ENCODE measurements around the gene MSANTD1. TPM values are rescaled to one million over a fixed set of nuclear protein-coding genes. Genes with fewer than 3 reads are reported as not detected.
"Not testable (repeated sequence)": the region's sequence is repeated elsewhere in the genome, so short reads cannot be mapped to it uniquely, and the experiment has no call there.

The MSANTD1 gene
- total RNA-seq, 1 donor from 2014 or later, result not detected

GRCh38 chr4:3297066-3297859 lies 48.3 kb downstream of the MSANTD1 start:
- no peaks in the 10 kb centered on the region for H3K36me3 ChIP-seq
- no peak overlapping the region for H3K4me3 ChIP-seq
- H3K27me3 ChIP-seq, result no peaks in the 10 kb centered on the region
- TF ChIP-seq CTCF (IDR thresholded peaks at IDR 0.05), result no peak
- no peak overlapping the region for H3K27ac ChIP-seq
- DNase-seq (ENCODE audit: low spot score in 2 of 2), result no peak
- H3K4me1 ChIP-seq, result no peaks in the 10 kb centered on the region
- intact Hi-C loops (cut with DNase I), result loop anchor here (10.0 kb wide), 2 partner anchors 532 to 948 kb away; partner anchors contain the start of gene TMEM128
- H3K9me3 ChIP-seq, result no peaks in the 10 kb centered on the region

- H3K4me1 ChIP-seq, result no peaks in the 10 kb centered on the region
- H3K4me3 ChIP-seq, result no peak overlapping the region
- DNase-seq (ENCODE audit: low spot score in 2 of 2), result peak in 1 of 2 donors; percentile 50
- H3K36me3 ChIP-seq, result no peaks in the 10 kb centered on the region
- H3K27ac ChIP-seq, result no peak overlapping the region
- TF ChIP-seq CTCF (IDR thresholded peaks at IDR 0.05), result no peak
- H3K27me3 ChIP-seq, result no peaks in the 10 kb centered on the region
- H3K9me3 ChIP-seq, result no peaks in the 10 kb centered on the region
- intact Hi-C loops (cut with DNase I), result loop anchor here (10.0 kb wide), 2 partner anchors 535 to 945 kb away; partner anchors contain the start of gene TMEM128
Measured at GRCh38 chr4:3299122-3299975, 50.4 kb downstream of the MSANTD1 start.

GRCh38 chr4:3299976-3300671 lies 51.2 kb downstream of the MSANTD1 start:
- Histone ChIP-seq H3K36me3 (no peaks in the 10 kb centered on the region), H3K4me1 (no peaks in the 10 kb centered on the region), H3K9me3 (no peaks in the 10 kb centered on the region), H3K27ac (no peak overlapping the region), H3K27me3 (no peaks in the 10 kb centered on the region), H3K4me3 (no peak overlapping the region)
- TF ChIP-seq CTCF (IDR thresholded peaks at IDR 0.05), result no peak
- DNase-seq (ENCODE audit: low spot score in 2 of 2), result peak in 1 of 2 donors; percentile 35
- intact Hi-C loops (cut with DNase I), result loop anchor here (10.0 kb wide), 2 partner anchors 535 to 945 kb away; partner anchors contain the start of gene TMEM128

GRCh38 chr4:3300882-3301281 lies 51.9 kb downstream of the MSANTD1 start:
- H3K27me3 ChIP-seq; intact Hi-C loops (cut with DNase I); H3K9me3 ChIP-seq; H3K36me3 ChIP-seq; H3K4me1 ChIP-seq; H3K4me3 ChIP-seq; H3K27ac ChIP-seq: not testable (repeated sequence)
- peak in 1 of 2 donors; percentile 48 for DNase-seq (ENCODE audit: low spot score in 2 of 2)

GRCh38 chr4:3301450-3302172 lies 52.7 kb downstream of the MSANTD1 start:
- intact Hi-C loops (cut with DNase I), result no loop called here
- H3K4me3 ChIP-seq, result no peak overlapping the region
- H3K9me3 ChIP-seq, result no peaks in the 10 kb centered on the region
- TF ChIP-seq CTCF (IDR thresholded peaks at IDR 0.05), result no peak
- H3K27ac ChIP-seq, result no peak overlapping the region
- H3K36me3 ChIP-seq, result no peaks in the 10 kb centered on the region
- no peaks in the 10 kb centered on the region for H3K27me3 ChIP-seq
- H3K4me1 ChIP-seq, result no peaks in the 10 kb centered on the region
- DNase-seq (ENCODE audit: low spot score in 2 of 2), result no peak
